GM19099 (cell line): ENCODE measurements around the gene LINC00305.

Source experiments
- POLR2A ChIP-seq: IDR thresholded peaks from 3 replicates; pipeline ENCODE4 v1.6.1; 2011; ENCODE audit warnings: low read depth; ENCODE audit not compliant: insufficient read length; ENCODE audit errors: extremely low read depth

Gene LINC00305

DNA sequence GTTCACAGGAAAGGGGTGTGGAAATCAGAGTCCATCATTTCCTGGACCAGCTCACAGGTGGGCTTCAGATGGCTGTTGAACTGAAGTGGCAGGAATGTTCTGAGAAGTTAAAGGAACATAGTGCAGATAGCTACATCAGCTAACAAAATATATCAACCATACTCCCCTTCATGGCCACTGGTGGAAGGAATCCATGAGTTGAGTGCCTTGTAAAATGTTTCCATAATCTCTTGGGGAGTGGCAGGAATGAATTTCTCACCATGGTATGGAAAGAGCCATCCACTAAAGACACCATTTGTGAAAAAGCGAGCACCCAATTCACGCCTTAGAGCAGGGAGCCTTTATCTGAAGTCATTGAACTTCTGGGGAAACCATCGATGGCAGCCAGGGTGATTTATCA lies at the start of gene LINC00305:
LINC00305 (minus strand) TSS at position 101 of the 400 bp plus-strand sequence.
- no peak for TF ChIP-seq POLR2A

DNA sequence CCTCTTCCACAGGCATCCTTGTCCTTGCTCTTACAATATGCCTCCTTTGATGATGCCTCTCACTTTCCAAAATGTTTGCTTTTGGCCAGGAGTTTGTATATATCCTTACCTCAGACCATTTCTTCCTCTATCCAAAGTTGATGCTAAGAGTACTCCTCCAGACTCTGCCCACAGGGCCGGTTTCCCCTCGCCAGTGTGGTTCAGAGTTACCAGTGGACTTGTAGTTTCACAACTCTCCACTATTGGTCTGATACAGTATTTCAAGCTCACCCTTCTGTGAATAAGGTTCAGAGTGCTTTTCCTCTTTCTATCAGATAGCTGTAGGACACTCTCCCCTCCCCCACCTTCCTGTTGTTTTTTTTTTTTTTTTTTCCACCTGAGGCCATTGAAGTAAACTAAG lies 42.2 kb upstream of the LINC00305 start:
- no peak for TF ChIP-seq POLR2A

DNA sequence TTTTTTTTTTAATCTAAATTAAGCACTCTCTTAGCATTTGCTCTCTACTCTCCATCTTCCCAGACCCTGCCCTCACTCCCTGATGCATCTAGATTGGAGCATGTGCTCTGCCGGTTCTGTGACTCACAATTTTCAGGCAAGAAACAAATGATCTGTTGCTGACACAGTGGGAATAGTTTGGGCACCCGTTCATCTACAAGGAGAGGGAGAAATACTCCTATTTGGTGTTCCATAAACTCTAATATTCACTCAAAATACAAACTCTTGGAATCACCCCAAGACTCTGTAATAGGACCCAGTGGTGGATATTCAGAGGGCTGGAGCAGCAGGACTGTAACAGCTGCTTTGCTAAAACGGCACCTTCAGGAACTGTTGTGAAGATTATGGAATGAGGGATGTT lies 37.1 kb upstream of the LINC00305 start:
- TF ChIP-seq POLR2A: no peak

DNA sequence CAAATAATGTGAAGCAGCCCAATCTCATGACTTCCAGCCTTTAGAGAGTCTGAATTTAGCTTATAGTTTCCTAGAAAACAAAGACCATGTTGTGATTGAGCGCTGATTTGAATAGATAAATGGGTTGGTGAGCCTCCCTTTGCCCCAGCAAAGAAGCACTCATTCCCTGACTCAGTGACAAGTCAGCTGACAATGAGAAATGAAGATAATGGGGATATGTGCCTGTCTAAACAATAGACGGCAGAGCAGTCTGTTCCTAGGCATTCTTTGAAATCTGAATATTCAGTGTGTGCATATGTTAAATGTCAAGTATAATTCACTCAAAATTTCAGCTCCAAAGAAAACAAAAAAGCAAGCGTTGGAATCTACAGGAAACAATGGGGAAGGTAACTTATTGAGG lies 34.8 kb upstream of the LINC00305 start:
- TF ChIP-seq POLR2A: no peak

DNA sequence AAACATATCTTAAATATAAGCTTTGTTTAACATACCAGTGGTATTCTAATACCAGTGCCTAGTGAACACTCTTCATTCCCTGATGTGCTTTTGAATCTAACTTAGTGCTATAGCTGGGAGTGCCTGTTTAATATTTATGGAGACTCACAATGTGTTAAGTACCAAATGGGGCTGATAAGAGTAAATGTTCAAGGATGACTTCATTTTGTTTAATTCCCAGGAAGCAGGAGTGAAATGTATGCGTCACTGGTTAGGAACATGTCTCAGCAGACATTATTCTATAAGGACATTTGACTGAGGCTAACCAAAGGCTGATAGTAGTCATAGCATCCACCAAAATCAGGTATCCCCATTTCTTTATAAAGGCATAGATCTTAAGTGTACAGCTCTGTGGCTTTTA lies 31.7 kb upstream of the LINC00305 start:
- no peak for TF ChIP-seq POLR2A

DNA sequence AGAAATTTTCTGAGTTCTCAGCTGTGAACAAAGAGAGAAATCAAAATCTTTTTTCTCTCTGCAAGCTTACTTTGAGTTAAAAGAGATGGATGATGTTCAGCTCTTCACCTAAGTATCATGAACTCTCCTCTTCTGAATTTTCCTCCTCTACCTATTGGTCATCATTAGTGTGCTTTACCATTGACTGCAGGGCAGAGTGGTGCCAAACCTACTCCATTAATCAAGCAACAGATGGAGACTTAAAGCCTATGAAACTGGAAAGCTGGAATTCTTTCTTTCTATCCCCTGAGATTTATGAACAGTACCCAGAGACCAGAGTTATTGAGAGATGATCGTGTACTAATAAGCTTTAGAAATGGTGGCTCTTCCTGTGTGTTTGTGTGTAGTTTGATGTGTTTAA lies 31.3 kb upstream of the LINC00305 start:
- TF ChIP-seq POLR2A: no peak

DNA sequence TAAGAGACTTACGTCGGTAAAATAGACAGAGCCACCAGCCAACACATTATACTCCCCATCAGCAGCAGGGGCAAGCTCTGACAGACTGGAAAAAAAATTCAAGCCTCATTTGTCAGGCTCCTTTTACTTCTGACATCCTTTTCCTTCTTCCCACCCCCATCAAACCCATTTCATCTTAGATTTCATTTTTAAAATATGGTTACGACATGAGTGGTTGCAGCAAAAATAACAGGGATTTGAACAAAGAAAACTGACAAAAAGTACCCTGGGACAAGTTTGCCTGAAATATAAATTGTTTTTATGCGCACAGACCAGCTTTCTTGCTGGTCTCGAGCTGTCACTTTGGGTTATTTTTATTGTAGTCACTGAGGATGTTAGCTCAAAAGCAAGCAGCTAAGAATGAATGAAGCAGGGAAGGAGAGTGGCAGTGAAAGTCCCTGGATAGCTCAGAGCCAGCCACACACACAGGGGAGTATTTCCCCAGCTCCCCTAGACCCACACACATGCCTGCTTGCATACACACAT lies 30.7 kb upstream of the LINC00305 start:
- no peak for TF ChIP-seq POLR2A

DNA sequence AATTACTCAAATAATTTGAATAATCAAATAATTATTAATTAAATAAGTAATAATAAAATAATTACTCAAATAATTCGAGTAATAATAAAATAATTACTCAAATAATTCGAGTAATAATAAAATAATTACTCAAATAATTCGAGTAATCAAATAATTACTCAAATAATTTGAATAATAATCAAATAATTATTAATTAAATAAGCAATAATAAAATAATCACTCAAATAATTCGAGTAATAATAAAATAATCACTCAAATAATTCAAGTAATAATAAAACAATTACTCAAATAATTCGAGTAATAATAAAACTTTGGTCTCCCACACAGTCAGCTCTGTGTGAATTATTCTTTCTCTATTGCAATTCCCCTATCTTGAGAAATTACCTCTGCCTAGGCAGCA lies 30.0 kb upstream of the LINC00305 start:
- TF ChIP-seq POLR2A: no peak

DNA sequence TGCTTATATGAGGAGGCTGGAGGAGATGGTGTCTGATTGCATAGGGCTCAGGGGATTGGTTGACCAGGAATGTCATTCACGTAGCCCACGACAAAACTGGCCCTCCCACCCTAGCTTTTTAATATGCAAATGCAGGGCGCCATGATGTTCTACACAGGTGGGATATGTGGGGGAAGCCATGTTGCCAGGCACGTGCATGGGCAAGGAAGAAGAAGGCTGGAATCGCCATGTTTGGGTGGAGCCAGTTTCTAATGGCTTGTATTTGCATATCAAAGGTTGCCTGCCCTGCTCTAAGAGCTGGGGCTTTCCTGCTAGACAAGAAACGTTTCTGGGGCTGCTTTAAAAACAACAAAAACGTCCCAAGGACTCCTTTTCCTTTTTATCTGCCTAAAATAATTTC lies 26.5 kb upstream of the LINC00305 start:
- no peak for TF ChIP-seq POLR2A

DNA sequence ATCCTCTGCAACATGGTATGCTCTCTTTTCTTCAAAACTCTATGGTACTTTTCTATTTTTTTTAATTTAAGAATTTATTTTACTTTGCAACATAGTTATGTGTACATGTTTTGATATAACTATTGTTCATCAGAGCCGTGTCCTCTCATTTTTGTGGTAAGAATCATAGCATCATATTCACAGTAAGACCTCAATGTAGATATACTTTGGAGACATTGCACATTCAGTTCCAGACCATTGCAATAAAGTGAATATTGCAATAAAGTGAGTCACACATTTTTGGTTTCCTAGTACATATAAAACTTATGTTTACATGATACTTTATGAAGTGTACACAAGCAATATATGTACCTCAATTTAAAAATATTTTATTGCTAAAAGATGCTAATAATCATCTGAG lies 22.7 kb upstream of the LINC00305 start:
- no peak for TF ChIP-seq POLR2A

DNA sequence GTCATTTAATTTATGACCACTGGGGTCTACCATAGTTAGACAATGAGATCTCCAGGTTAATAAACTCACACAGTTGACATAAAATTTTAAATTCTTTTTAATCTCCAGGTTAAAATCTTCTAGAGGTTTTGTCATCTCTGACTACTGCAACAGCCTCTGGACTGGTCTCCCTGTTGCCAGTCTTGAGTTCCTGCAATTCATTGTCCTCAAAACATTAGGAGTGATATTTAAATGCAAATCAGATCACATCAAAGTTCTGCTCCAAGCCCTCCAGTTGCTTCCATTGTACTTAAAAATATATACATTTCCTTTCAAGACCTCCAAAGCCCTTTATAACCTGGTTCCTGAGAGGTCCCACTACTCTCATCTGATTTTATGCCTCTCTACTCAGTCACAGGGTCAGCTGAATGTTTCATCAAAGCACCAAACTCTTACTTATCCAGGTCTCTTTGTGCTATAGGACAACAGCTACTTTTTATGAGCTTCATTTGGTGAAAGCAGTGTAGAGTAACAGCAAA lies 18.6 kb upstream of the LINC00305 start:
- TF ChIP-seq POLR2A: no peak

DNA sequence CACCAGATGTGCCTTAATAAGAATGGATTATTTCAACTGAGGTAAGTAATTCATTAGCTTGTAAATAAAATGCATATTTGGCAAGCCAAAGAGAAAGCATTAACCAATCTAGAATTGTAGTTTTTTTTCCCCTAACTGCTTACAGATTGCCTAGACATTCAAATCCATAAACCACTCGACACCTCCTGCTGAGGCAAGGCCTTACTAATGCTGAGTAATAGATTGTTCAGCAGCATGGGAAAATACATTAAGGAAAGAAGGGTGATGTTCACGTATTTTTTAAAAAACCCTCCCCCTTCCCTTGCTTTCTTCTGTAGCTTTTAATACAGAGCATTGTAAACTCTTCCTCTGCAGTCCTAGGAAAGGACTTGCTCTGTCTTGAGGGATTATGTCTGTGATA lies 17.0 kb upstream of the LINC00305 start:
- no peak for TF ChIP-seq POLR2A

DNA sequence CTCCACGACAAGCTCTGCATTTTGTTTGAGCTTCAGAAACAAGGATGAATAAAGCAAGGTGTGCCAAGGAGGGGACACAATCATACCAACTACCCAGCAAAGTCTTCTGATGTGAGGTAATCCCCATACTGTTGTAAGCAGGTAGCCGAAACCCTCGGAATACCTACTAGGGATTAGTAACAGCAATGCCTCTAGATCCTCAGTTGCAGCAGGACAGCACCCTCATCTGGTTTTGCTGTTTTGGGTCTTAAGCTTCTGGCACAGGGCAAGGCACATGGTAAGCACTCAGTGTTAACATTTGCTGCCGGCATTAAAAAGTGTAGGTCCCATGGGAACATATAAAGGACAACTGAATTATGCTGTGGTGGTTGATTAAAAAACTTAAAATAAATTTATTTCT lies 16.0 kb upstream of the LINC00305 start:
- TF ChIP-seq POLR2A: no peak

DNA sequence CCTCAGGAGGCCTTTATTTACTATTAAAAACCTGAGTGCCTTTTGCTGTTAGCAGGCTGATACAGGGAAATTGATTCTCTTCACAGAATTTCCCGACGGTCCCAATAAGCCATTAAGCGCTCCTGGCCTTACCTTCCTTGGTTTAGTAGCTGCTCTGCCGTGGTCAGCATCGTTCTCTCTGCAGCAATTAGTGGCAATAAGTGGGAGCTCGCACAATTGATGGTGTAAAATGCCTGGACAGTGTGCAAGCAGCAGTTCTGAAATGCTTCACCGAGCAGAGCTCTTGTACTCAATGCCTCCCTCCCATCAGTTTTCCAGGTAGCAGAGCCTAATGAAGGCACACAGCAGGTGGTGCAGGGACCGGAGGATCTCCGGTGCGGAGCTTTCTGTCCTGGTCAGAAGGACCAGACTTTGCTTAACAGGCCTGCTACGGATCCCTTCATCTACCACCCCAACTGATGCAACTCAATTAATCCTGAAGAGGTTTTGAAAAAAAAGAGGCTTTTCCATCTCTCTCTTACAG lies 1.1 kb upstream of the LINC00305 start:
- no peak for TF ChIP-seq POLR2A

DNA sequence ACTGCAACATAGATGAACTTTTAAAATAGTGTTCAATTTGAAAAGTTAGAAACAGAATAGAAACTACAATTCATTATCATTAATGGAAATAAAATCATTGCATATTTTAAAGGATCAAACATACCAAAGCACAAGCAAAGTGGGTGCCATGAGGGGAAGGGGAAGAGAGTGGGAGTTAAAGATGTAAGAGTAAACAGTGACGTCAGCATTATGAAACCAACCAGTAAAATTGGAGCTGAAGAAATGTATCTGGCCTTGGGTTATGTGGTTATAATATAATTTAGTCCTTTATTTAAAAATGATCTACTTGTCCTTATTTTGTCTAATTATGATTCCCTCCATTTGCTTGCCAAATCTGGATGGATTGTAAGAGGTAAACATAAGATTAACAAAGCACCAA lies 6.0 kb downstream of the LINC00305 start:
- TF ChIP-seq POLR2A: no peak

DNA sequence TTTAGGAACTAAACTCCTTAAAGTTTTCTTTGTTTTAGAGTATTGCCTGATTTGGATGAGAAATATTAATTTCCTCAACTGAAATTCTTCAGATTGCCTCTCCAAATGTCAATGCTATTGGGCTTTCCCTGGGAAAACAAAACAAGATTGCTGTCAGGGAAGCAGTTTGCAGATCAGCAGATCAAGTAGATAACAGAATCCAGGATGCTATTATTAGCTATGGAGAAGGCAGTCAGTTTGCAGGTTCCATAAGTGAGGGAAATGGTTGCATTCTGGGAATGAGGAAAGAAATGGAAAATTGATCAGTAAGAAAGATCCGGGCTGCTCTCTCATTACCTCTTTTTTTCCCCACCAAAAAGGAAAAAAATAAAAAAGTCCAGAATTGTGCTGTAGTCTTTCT lies 11.0 kb downstream of the LINC00305 start:
- no peak for TF ChIP-seq POLR2A
